Activated T-cell treated with anti-CD3 and anti-CD28 coated beads, Interleukin-2, amount 50 U/mL, for 4 hours (primary cell): ENCODE results near the gene ZSCAN5A. TPM values are rescaled to one million over a fixed set of nuclear protein-coding genes. Genes with fewer than 3 reads are reported as not detected.
"Not testable (repeated sequence)": the region's sequence is repeated elsewhere in the genome, so short reads cannot be mapped to it uniquely, and the experiment has no call there.

ENCODE experiments used
- ATAC-seq, 2 donors: fragments of 200-7000 bp; cut with Tn5 transposase; one replicate each; pipeline ENCODE4 v1.10.0; 2021
- DNase-seq: peaks from one replicate; pipeline ENCODE4 v3.0.0-alpha.2; 2020
- H3K27me3 Mint-ChIP-seq: one replicate; pipeline ENCODE4 v1.8.0; 2021; ENCODE audit warnings: low read depth, mixed read lengths
- H3K36me3 Mint-ChIP-seq: one replicate; pipeline ENCODE4 v1.8.0; 2022; ENCODE audit warnings: mixed read lengths; ENCODE audit not compliant: insufficient read depth
- H3K4me1 Mint-ChIP-seq: one replicate; pipeline ENCODE4 v1.8.0; 2021; ENCODE audit warnings: low read depth, mixed read lengths
- H3K4me3 Mint-ChIP-seq: one replicate; pipeline ENCODE4 v1.8.0; 2021; ENCODE audit warnings: mild to moderate bottlenecking, moderate library complexity, mixed read lengths
- H3K9me3 Mint-ChIP-seq: one replicate; pipeline ENCODE4 v1.8.0; 2021; ENCODE audit warnings: mixed read lengths
- total RNA-seq, 3 donors: library from RNA; stranded (reverse); gene quantifications; one replicate each; pipeline ENCODE4 v1.2.1, GENCODE V29; 2021

The ZSCAN5A gene
- total RNA-seq, 3 donors from 2014 or later = 9.6 to 14.7 (median 13.6) TPM

DNA sequence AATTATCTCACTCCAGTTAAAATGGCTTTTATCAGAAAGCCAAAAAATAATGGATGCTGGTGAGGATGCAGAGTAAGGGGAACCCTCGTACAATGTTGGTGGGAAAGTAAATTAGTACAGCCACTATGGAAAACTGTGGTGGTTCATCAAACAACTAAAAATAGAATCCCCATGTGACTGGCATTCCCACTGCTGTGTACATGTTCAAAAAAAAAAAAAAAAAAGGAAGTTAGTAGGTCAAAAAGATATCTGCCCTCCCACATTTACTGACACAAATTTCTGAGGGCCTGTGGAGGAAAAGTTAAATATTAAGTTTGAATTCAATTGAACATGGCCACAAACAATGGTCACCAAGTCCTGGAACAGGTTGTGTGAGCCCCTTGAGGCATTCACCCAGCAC, 9.8 kb upstream of the ZSCAN5A start:
- Mint-ChIP-seq H3K27me3 (peaks cover 7% of the 10 kb centered on the region), H3K4me1 (peaks cover 2% of the 10 kb centered on the region), H3K4me3 (no peak overlapping the region), H3K9me3 (peaks cover 5% of the 10 kb centered on the region), H3K36me3 (no peaks in the 10 kb centered on the region)
- ATAC-seq (no peak), DNase-seq (no peak)

DNA sequence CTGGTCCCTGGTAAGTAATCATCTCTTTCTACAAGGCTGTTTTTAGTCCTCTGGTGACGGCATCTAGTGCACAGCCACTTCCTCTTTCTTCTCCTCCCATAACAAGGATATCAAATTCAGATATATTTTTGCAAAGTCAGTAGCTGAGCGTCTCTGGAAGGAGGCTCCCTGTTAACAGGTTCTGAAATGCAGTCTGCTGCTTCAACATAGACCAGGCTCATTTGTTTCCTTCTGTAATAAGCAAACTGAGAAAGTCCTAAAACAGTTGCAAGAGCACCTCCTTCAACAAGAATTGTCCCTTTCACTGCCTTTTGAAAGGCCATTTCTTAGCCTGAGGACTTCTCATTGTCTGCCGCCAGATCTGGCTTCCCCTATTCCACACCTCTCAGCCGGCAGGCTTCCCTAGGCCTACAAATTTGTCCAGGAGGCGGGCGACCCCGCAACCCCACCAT, 7.4 kb upstream of the ZSCAN5A start:
- peaks cover 7% of the 10 kb centered on the region for H3K27me3 Mint-ChIP-seq

DNA sequence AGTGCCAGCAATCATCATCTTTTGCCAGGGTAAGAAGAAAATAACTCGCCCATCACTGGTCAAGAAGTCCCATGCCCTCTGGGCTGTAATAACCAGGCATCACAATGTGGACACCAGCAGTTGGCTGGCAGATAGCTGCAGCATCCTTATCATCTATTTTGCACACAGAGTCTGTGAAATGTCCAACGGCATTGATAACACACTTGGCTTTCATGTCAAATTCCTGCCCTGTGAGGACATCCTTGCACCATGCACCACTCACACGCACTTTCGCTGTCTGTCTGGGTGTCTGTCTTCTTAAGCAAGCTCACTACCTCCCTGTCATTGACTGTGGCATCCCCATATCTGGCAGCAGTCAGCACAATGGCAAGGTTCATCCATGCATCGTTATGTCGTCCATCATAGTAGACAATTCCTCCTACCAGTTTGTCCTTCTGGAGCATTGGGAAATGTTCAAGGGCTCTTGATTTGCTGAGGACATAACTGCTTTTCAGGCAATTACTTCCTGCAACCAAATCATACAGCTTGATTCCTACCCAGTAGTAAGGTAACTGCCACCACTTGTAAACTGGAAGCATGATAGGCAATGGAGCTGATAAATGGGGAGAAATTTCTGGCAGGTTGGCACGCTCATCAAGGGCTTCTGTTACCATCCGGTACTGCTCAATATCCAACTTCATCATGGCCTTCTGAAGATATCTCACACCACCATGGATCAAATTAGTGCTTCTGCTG, 6.8 kb upstream of the ZSCAN5A start:
- H3K4me1 Mint-ChIP-seq = peaks cover 2% of the 10 kb centered on the region
- no peaks in the 10 kb centered on the region for H3K36me3 Mint-ChIP-seq
- peaks cover 5% of the 10 kb centered on the region for H3K9me3 Mint-ChIP-seq
- DNase-seq (no peak), ATAC-seq (no peak)
- no peak overlapping the region for H3K4me3 Mint-ChIP-seq
- H3K27me3 Mint-ChIP-seq = peaks cover 5% of the 10 kb centered on the region

More for the DNA sequence above, 7.4 kb upstream of the ZSCAN5A start:
- Mint-ChIP-seq H3K4me1 (peaks cover 2% of the 10 kb centered on the region), H3K4me3 (no peak overlapping the region), H3K36me3 (no peaks in the 10 kb centered on the region), H3K9me3 (peaks cover 5% of the 10 kb centered on the region)
- no peak for DNase-seq
- no peak for ATAC-seq

DNA sequence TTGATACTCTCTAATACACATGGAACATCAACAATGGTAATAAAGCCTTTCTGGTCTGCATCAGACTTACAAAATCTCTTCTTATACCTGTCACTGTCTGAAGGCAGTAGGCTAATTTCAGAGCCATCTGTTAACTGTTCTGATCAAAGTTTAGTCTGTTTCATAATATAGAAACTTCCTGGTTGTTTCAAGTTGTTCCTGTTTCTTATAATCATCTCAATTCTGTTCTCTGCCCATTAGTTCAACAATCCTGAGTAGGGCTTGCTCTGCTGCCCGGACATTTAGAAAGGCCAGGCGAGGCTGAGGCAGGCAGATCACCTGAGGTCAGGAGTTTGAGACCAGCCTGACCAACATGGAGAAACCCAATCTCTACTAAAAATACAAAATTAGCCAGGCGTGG, 5.4 kb upstream of the ZSCAN5A start:
- peaks cover 4% of the 10 kb centered on the region for H3K27me3 Mint-ChIP-seq
- DNase-seq = no peak
- peaks cover 5% of the 10 kb centered on the region for H3K9me3 Mint-ChIP-seq
- no peaks in the 10 kb centered on the region for H3K36me3 Mint-ChIP-seq
- peaks cover 6% of the 10 kb centered on the region for H3K4me1 Mint-ChIP-seq
- no peak for ATAC-seq
- no peak overlapping the region for H3K4me3 Mint-ChIP-seq

DNA sequence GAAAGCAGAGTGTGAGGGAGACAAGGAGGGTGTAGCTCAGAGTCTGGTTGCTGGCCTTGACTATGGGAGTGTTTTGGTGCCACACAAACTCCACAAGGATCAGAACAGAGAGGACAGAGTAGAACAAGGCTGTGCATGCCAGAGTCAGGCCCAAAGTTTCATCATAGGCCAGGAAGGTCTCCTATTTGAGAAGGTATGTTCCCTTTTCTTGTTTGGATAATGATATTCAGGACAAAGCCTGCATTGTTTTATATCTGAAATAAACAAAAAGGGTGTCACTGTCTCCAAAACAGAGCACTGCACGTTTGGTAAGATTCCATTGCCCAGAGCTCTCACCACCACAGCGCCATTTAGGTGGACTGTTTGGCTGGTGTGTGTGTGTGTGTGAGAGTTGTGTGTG, 3.1 kb upstream of the ZSCAN5A start:
- H3K27me3 Mint-ChIP-seq = no peaks in the 10 kb centered on the region
- peaks cover 21% of the 10 kb centered on the region for H3K4me1 Mint-ChIP-seq
- no peak overlapping the region for H3K4me3 Mint-ChIP-seq
- H3K36me3 Mint-ChIP-seq = peaks cover 4% of the 10 kb centered on the region
- ATAC-seq = no peak
- DNase-seq = no peak
- peaks cover 4% of the 10 kb centered on the region for H3K9me3 Mint-ChIP-seq

DNA sequence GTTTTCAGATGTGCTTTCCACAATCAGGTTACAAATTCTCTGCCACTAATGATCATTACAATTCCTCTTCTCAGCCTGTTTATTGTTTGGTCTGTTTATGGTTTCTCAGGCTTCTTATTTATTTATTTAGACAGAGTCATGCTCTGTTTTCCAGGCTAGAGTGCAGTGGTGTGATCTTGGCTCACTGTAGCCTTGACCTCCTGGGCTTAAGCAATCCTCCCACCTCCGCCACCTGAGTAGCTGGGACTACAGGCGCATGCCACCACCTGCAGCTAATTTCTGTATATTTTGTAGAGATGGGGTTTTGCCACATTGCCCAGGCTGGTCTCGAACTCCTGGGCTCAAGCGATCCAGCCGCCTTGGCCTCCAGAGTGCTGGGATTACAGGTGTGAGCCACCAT, 2.1 kb upstream of the ZSCAN5A start:
- Mint-ChIP-seq H3K4me1 (peaks cover 23% of the 10 kb centered on the region), H3K9me3 (peaks cover 4% of the 10 kb centered on the region), H3K36me3 (peaks cover 5% of the 10 kb centered on the region), H3K4me3 (no peak overlapping the region), H3K27me3 (no peaks in the 10 kb centered on the region)
- ATAC-seq (no peak), DNase-seq (no peak)

DNA sequence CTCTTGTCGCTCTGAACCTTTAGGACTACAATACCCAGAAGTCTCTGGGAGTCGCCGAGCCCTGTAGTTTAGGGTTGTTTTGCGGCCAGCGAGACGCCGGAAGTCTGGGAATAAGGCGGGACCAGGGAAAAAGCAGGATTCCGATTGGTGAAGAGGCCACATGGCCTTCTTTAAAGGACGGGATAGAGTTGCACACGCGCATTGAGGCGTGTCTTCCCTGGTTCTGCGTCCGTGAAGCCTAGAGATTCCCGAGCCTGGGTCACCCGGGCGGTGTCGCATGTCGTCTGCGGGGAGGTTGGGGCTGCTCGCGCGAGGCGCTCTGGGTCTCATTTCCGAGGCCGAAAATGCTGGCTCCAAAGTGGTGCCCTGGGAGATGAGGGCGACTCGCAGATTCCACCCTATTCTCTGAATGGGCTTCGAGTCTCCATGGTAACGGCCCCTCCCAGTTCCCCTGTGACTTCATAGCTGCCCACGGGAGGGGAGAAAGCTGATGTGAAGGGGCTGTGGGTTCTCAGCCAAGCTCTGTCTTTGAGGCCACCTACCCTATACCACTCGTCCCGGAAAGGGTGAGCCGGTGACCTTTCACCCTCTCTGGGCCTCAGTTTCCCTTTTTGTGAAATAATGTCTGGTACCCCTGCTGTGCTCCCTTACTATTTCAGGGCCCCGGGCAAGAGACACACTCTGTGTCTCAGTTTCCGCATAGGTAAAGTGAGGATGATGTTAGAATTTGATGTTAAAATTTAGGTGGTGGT, 614 bp upstream of the ZSCAN5A start:
- no peaks in the 10 kb centered on the region for H3K27me3 Mint-ChIP-seq

DNA sequence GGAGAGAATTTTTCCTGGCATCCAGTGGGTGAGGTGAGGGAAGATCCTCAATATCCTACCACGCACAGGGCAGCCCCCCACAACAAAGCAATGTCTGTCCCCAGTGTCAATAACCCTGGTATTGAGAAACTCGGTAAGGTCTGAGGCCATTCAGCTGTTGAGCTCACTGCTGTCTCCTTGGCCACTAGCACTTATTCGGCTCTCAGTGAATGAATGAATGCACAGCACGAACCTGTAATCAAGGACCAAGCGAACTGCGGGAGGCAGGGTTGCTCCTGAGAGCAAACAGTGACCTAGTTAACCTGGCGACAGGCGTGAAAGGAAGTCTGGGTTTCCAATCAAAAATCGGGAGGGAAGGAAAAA, 640 bp downstream of the ZSCAN5A start:
- H3K36me3 Mint-ChIP-seq = peaks cover 17% of the 10 kb centered on the region
- ATAC-seq (no peak), DNase-seq (no peak)
- H3K9me3 Mint-ChIP-seq = peaks cover 4% of the 10 kb centered on the region
- H3K4me1 Mint-ChIP-seq = peaks cover 23% of the 10 kb centered on the region
- peak overlapping the region; percentile 83 for H3K4me3 Mint-ChIP-seq
- no peaks in the 10 kb centered on the region for H3K27me3 Mint-ChIP-seq

More for the DNA sequence above, 614 bp upstream of the ZSCAN5A start:
- H3K9me3 Mint-ChIP-seq = peaks cover 4% of the 10 kb centered on the region
- DNase-seq (peak; percentile 87), ATAC-seq (peak; percentile 87 to 89)
- peaks cover 10% of the 10 kb centered on the region for H3K36me3 Mint-ChIP-seq
- peak overlapping the region; percentile 83 for H3K4me3 Mint-ChIP-seq
- peaks cover 23% of the 10 kb centered on the region for H3K4me1 Mint-ChIP-seq

DNA sequence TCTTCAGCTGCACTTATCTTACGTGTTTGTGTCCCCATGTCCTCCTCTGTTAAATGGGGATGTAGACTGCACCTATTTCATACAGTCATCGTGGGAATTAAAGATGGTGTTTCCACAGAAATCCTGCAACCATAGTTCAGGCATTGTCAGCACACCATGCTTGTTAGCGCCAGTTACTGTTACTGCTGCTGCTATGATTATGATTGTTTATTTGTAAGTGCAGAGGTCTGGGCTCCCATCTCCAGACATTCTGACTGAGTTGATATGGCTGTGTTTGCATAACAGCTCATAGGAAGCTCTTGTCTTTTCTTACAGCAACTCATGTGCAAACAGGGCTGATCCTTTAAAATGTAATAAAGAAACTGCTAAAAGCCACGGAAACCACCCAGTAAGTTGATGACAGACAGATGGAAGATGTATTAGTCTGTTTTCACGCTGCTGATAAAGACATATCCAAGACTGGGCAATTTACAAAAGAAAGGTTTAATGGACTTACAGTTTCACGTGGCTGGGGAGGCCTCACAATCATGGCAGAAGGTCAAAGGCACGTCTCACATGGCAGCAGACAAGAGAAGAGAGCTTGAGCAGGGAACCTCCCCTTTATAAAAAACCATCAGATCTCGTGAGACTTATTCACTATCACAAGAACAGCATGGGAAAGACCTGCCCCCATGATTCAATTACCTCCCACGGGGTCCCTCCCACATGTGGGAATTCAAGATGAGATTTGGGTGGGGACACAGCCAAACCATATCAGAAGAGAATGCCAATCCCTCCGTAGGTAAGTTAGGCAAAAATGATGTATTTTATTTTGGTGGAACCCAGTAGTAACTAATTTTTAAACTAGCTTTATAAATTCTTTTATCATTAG, 1.6 kb downstream of the ZSCAN5A start:
- no peak for DNase-seq
- H3K27me3 Mint-ChIP-seq = no peaks in the 10 kb centered on the region
- ATAC-seq = no peak

DNA sequence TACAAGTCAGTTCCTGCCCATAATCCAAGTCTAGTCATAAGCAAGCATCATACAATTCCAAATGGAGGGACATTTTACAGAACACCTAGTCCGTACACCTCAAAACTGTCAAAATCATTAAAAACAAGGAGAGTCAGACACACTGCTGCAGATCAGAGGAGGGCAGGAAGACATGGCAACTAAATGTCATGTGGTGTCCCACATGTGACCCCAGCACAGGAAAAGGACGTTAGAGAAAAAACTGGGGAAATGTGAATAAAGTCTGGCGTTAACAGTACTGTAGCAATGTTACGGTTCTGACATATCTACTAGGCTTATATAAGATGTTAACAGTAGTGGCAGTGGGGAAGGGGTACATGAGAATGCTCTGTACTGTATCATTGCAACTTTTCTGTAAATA, 2.3 kb downstream of the ZSCAN5A start:
- ATAC-seq (no peak), DNase-seq (no peak)
- H3K27me3 Mint-ChIP-seq = no peaks in the 10 kb centered on the region
- peaks cover 4% of the 10 kb centered on the region for H3K9me3 Mint-ChIP-seq
- peaks cover 21% of the 10 kb centered on the region for H3K36me3 Mint-ChIP-seq
- H3K4me3 Mint-ChIP-seq = no peak overlapping the region
- peaks cover 23% of the 10 kb centered on the region for H3K4me1 Mint-ChIP-seq

More for the DNA sequence above, 1.6 kb downstream of the ZSCAN5A start:
- Mint-ChIP-seq H3K9me3 (peaks cover 4% of the 10 kb centered on the region), H3K4me1 (peaks cover 23% of the 10 kb centered on the region), H3K4me3 (peak overlapping the region; percentile 83), H3K36me3 (peaks cover 21% of the 10 kb centered on the region)

DNA sequence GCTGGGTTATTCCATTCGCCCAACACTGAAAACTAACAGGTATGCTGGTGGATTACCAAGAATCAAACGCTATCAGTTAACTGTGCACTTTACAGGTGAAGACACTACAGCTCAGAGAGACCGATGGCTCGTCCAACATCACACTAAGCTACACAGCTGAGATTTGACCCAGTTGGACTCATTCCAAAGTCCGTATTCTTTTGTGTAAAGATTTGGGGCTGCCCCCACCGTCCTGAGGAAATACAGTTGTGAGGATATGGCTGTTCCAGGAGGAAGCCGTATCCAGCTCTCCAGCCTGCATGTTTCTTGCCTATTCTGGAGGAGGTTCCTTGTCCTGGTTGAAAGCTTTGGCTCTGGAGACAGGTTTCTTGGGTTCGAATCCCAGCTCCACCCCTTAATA, 4.2 kb downstream of the ZSCAN5A start:
- no peak for DNase-seq
- H3K27me3 Mint-ChIP-seq = no peaks in the 10 kb centered on the region
- peaks cover 20% of the 10 kb centered on the region for H3K4me1 Mint-ChIP-seq
- H3K9me3 Mint-ChIP-seq = peaks cover 4% of the 10 kb centered on the region
- ATAC-seq = no peak
- peaks cover 23% of the 10 kb centered on the region for H3K36me3 Mint-ChIP-seq
- no peak overlapping the region for H3K4me3 Mint-ChIP-seq

DNA sequence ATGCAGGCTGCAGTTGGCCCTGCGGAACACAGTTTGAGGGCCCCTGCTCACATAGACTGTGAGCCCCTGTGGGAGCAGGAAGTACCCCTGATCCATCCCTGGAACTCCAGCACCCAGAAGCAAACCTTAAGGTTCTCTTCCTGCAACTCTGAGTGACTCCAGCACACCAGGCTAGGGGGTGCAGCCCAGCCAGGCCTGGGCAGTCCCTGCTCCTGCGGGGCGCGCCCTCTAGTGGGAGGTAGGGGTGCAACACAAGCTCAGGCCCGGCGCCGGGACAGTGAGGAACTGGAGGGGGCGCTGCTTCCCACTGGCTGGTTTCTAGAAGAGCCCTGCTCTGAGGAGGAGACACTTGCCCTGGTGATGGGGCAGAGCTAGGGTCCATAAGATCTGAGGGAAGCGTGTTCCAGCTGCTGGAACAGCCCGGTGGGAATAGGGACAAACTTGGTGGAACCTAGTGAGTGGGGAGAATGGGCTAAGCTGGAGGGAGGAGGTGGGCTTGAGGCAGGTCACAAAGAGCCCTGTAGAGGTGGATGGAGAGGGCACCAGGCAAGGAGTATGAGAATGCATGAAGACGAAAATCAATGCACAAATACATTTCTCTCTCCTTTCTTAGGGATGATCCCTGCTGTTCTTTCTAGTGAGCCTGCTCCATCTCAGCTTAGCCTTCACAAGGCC, 5.0 kb downstream of the ZSCAN5A start:
- ATAC-seq = peak; percentile 32 to 52

DNA sequence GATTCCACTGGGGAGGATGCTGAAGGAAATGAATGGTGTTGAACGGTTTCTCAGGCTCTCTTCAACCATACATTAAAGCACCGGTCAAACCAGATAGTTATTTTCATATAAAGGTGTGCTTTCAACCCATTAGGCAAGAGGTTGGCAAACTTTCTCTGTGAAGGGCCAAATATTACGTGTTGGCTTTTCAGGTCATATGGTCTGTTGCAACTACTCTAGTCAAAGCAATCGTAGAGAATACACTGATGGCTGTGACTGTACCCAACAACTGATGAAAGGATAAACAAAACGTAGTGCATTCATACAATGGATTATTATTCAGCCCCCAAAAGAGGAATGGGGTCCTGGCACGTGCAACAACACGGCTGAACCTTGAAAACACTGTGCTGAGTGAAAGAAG, 5.8 kb downstream of the ZSCAN5A start:
- H3K4me1 Mint-ChIP-seq = peaks cover 18% of the 10 kb centered on the region
- ATAC-seq (no peak), DNase-seq (no peak)
- H3K4me3 Mint-ChIP-seq = no peak overlapping the region
- H3K27me3 Mint-ChIP-seq = no peaks in the 10 kb centered on the region
- peaks cover 4% of the 10 kb centered on the region for H3K9me3 Mint-ChIP-seq
- peaks cover 32% of the 10 kb centered on the region for H3K36me3 Mint-ChIP-seq

More for the DNA sequence above, 5.0 kb downstream of the ZSCAN5A start:
- Mint-ChIP-seq H3K27me3 (no peaks in the 10 kb centered on the region), H3K4me1 (peaks cover 23% of the 10 kb centered on the region), H3K36me3 (peaks cover 27% of the 10 kb centered on the region), H3K4me3 (no peak overlapping the region), H3K9me3 (peaks cover 4% of the 10 kb centered on the region)
- DNase-seq = peak; percentile 36

DNA sequence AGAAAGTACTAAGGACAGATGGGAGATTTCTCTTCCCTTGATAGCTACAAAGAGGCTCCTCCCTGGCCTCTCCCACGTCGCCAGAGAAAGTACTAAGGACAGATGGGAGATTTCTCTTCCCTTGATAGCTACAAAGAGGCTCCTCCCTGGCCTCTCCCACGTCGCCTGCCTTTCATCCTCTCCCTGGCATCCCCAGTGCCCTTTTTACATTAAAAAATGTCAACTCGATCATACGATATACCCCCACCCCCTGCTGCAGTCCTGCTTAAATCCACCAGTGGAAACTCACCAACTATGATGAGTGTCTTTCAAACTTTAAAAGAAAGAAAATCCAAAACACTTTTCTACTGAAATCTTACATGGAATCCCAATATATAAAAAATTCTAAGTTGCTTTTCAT, 7.6 kb downstream of the ZSCAN5A start:
- H3K4me3 Mint-ChIP-seq, ATAC-seq, DNase-seq, H3K4me1 Mint-ChIP-seq, H3K9me3 Mint-ChIP-seq, H3K27me3 Mint-ChIP-seq: not testable (repeated sequence)
- peaks cover 32% of the 10 kb centered on the region for H3K36me3 Mint-ChIP-seq
